GM13977 (cell line): ENCODE data around the gene CDKL2.

Experiments
- DNase-seq: peaks from one replicate; pipeline ENCODE4 v3.0.0; 2012; ENCODE audit warnings: low spot score
- CTCF ChIP-seq: IDR thresholded peaks from 2 replicates; pipeline ENCODE4 v1.5.1; 2012; ENCODE audit warnings: mild to moderate bottlenecking, control low read depth; ENCODE audit not compliant: insufficient read depth; ENCODE audit errors: extremely low read depth, missing control alignments
- in situ Hi-C: fragments of 300-500 bp; cut with MboI; formaldehyde crosslinking; loops from one replicate; pipeline ENCODE4 v1.12.0; 2022; ENCODE audit warnings: low sequenced_read_pairs, low pct_unique_long_range_greater_than_20kb, mixed read lengths, inconsistent platforms; ENCODE audit not compliant: unreplicated experiment

CDKL2 gene

GRCh38 chr4:75630174-75630936 is at the start of gene CDKL2:
Gene CDKL2 (minus strand): TSS chr4:75630528. CDS start chr4:75625988, 4,540 bp downstream.
- TF ChIP-seq CTCF = no peak
- peak; percentile 89 for DNase-seq
- in situ Hi-C loops = no loop called here

- in situ Hi-C loops = no loop called here
- no peak for DNase-seq
- TF ChIP-seq CTCF = no peak
These were observed 48.6 kb upstream of the CDKL2 start for GRCh38 chr4:75678965-75679364.

GRCh38 chr4:75678473-75678872 is 48.1 kb upstream of the CDKL2 start:
- in situ Hi-C loops = no loop called here
- no peak for DNase-seq
- TF ChIP-seq CTCF = no peak

- in situ Hi-C loops = no loop called here
- no peak for DNase-seq
- no peak for TF ChIP-seq CTCF
These were observed 44.7 kb upstream of the CDKL2 start for GRCh38 chr4:75675004-75675531.

GRCh38 chr4:75673959-75674328 is 43.6 kb upstream of the CDKL2 start:
- in situ Hi-C loops = no loop called here
- no peak for DNase-seq

GRCh38 chr4:75673027-75673958 is 43.0 kb upstream of the CDKL2 start, which contains the start of gene G3BP2:
Gene G3BP2 (minus strand): TSS chr4:75673411. CDS start chr4:75662025, 11,386 bp downstream.
- peak; percentile 95 for DNase-seq
- in situ Hi-C loops = no loop called here
- TF ChIP-seq CTCF = no peak

More at GRCh38 chr4:75673959-75674328, 43.6 kb upstream of the CDKL2 start:
- no peak for TF ChIP-seq CTCF
